MM.1S (cell line): ENCODE measurements around the gene NAT9.

ENCODE experiments used
- DNase-seq: peaks from one replicate; pipeline ENCODE4 v3.0.0-alpha.2; 2015
- H2AFZ ChIP-seq: fragments of 300-600 bp; sonication (generic); 2 replicates; pipeline ENCODE4 v1.6.0; 2016; ENCODE audit warnings: antibody characterized with exemption, low read length
- H3F3A ChIP-seq: fragments of 300-600 bp; sonication (generic); 2 replicates; pipeline ENCODE4 v1.6.1; 2016; ENCODE audit warnings: mild to moderate bottlenecking, antibody characterized with exemption, low read length, moderate library complexity, mixed read lengths; ENCODE audit not compliant: insufficient read depth
- H3K27ac ChIP-seq: fragments of 300-600 bp; sonication (generic); 2 replicates; pipeline ENCODE4 v1.5.1; 2016; ENCODE audit warnings: mild to moderate bottlenecking, low read length
- H3K27me3 ChIP-seq: fragments of 300-600 bp; sonication (generic); replicated peaks from 2 replicates; pipeline ENCODE4 v1.6.0; 2016; ENCODE audit warnings: low read length; ENCODE audit not compliant: insufficient read depth
- H3K36me3 ChIP-seq: fragments of 300-600 bp; sonication (generic); replicated peaks from 2 replicates; pipeline ENCODE4 v1.6.1; 2016; ENCODE audit warnings: mild to moderate bottlenecking, low read length, mixed read lengths; ENCODE audit not compliant: insufficient read depth
- H3K4me1 ChIP-seq: fragments of 300-600 bp; sonication (generic); 2 replicates; pipeline ENCODE4 v1.6.1; 2016; ENCODE audit warnings: low read length, mixed read lengths
- H3K4me2 ChIP-seq: fragments of 300-600 bp; sonication (generic); 2 replicates; pipeline ENCODE4 v1.6.0; 2016; ENCODE audit warnings: low read depth, low read length
- H3K4me3 ChIP-seq: fragments of 300-600 bp; sonication (generic); 2 replicates; pipeline ENCODE4 v1.5.1; 2016; ENCODE audit warnings: low read length, mixed read lengths
- H3K79me2 ChIP-seq: fragments of 300-600 bp; sonication (generic); 2 replicates; pipeline ENCODE4 v1.6.1; 2016; ENCODE audit warnings: mixed run types, low read length, mixed read lengths
- H3K9ac ChIP-seq: fragments of 300-600 bp; sonication (generic); 2 replicates; pipeline ENCODE4 v1.6.1; 2016; ENCODE audit warnings: low read length, mixed read lengths
- H3K9me2 ChIP-seq: fragments of 300-600 bp; sonication (generic); replicated peaks from 2 replicates; pipeline ENCODE4 v1.6.1; 2016; ENCODE audit warnings: mild to moderate bottlenecking, low read length, mixed read lengths; ENCODE audit not compliant: insufficient read depth
- H3K9me3 ChIP-seq: fragments of 300-600 bp; sonication (generic); replicated peaks from 2 replicates; pipeline ENCODE4 v1.6.1; 2016; ENCODE audit warnings: mild to moderate bottlenecking, low read length, mixed read lengths; ENCODE audit not compliant: insufficient read depth
- H4K20me1 ChIP-seq: fragments of 300-600 bp; sonication (generic); 2 replicates; pipeline ENCODE4 v1.6.1; 2016; ENCODE audit warnings: mild to moderate bottlenecking, low read length, moderate library complexity, mixed read lengths; ENCODE audit not compliant: insufficient read depth
- EZH2 ChIP-seq: fragments of 300-600 bp; sonication (generic); optimal IDR thresholded peaks from 2 replicates; pipeline ENCODE3; 2017; ENCODE audit warnings: low read depth, mild to moderate bottlenecking, antibody characterized with exemption, low read length, mixed read lengths
- EZH2phosphoT487 ChIP-seq: fragments of 300-600 bp; sonication (generic); IDR thresholded peaks from 2 replicates; pipeline ENCODE4 v1.6.1; 2018; ENCODE audit warnings: antibody characterized with exemption, low read length
- TF ChIP-seq, protein P1 (sequence below): fragments of 300-600 bp; sonication (generic); IDR thresholded peaks from 2 replicates; pipeline ENCODE4 v1.5.1; 2016; ENCODE audit warnings: antibody characterized with exemption, low read length, mixed read lengths

Gene NAT9

DNA sequence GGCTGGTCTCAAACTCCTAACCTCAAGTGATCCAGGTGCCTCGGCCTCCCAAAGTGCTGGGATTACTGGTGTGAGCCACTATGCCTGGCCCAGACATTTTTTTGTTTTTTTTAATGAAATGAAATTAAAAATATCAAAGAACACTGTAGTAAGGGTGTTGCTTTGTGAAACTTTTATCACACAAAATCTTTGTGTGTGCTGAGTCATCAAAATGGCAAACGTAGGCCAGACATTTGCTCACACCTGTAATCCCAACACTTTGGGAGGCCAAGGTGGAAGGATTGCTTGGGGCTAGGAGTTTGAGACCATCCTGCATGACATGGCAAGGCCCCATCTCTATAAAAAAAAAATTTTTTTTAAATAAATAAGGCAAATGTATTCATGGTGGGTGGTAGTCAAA, 9.7 kb downstream of the NAT9 start:
- no peaks in the 10 kb centered on the region for H3K9me3 ChIP-seq
- H3K9me2 ChIP-seq: no peaks in the 10 kb centered on the region
- H2AFZ ChIP-seq: no peak overlapping the region
- no peaks in the 10 kb centered on the region for H3K4me1 ChIP-seq
- H3K79me2 ChIP-seq: peaks cover 100% of the 10 kb centered on the region
- DNase-seq: no peak
- no peaks in the 10 kb centered on the region for H3K27me3 ChIP-seq
- TF ChIP-seq, protein P1, sequence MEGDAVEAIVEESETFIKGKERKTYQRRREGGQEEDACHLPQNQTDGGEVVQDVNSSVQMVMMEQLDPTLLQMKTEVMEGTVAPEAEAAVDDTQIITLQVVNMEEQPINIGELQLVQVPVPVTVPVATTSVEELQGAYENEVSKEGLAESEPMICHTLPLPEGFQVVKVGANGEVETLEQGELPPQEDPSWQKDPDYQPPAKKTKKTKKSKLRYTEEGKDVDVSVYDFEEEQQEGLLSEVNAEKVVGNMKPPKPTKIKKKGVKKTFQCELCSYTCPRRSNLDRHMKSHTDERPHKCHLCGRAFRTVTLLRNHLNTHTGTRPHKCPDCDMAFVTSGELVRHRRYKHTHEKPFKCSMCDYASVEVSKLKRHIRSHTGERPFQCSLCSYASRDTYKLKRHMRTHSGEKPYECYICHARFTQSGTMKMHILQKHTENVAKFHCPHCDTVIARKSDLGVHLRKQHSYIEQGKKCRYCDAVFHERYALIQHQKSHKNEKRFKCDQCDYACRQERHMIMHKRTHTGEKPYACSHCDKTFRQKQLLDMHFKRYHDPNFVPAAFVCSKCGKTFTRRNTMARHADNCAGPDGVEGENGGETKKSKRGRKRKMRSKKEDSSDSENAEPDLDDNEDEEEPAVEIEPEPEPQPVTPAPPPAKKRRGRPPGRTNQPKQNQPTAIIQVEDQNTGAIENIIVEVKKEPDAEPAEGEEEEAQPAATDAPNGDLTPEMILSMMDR: no peak
- TF ChIP-seq EZH2phosphoT487 (no peak), EZH2 (no peak)
- H3K9ac ChIP-seq: no peak overlapping the region
- H3K4me2 ChIP-seq: no peak overlapping the region
- H3K27ac ChIP-seq: no peak overlapping the region
- H3F3A ChIP-seq: peaks cover 44% of the 10 kb centered on the region
- H3K4me3 ChIP-seq: no peak overlapping the region
- 0 out of 2 replicates have a peak, but pooled peaks cover 7% of the 10 kb centered on the region for H3K36me3 ChIP-seq
- peaks cover 27% of the 10 kb centered on the region for H4K20me1 ChIP-seq

DNA sequence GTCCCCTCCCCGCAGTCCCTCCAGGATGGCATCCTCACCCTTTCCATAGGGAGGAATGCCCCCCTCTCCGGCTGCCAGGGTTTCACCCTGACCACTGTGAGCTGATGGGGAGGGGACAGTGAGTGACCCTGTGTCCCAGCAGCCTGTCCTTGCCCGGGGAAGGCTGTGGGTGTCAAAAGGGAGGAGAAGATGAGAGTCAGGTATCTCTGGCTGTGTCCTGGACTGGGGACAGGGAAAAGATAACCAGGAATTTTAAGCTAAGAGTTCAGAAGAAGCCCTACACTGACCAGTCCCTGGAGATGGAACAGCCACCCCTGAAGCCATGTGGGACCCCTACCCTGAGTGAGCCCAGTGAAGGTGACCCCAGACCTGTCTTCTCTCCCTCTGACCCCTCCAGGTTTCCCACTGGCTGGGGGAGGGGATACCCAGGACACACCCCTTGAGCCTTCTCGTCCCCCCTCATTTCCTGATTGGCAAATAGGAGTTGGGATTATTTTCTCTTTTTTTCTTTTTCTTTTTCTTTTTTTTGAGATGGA, 11.3 kb downstream of the NAT9 start:
- no peak for DNase-seq
- no peak overlapping the region for H3K4me2 ChIP-seq
- H3K9me2 ChIP-seq: no peaks in the 10 kb centered on the region
- TF ChIP-seq EZH2: no peak
- TF ChIP-seq EZH2phosphoT487: no peak
- TF ChIP-seq, protein P1: no peak
- peaks cover 100% of the 10 kb centered on the region for H3K79me2 ChIP-seq
- no peak overlapping the region for H3K9ac ChIP-seq
- no peaks in the 10 kb centered on the region for H3K9me3 ChIP-seq
- no peak overlapping the region for H2AFZ ChIP-seq
- no peak overlapping the region for H3K4me3 ChIP-seq
- H3K27ac ChIP-seq: no peak overlapping the region
- 0 out of 2 replicates have a peak, but pooled peaks cover 7% of the 10 kb centered on the region for H3K36me3 ChIP-seq
- peaks cover 32% of the 10 kb centered on the region for H3F3A ChIP-seq
- peaks cover 14% of the 10 kb centered on the region for H3K4me1 ChIP-seq
- H4K20me1 ChIP-seq: peaks cover 40% of the 10 kb centered on the region
- H3K27me3 ChIP-seq: no peaks in the 10 kb centered on the region

DNA sequence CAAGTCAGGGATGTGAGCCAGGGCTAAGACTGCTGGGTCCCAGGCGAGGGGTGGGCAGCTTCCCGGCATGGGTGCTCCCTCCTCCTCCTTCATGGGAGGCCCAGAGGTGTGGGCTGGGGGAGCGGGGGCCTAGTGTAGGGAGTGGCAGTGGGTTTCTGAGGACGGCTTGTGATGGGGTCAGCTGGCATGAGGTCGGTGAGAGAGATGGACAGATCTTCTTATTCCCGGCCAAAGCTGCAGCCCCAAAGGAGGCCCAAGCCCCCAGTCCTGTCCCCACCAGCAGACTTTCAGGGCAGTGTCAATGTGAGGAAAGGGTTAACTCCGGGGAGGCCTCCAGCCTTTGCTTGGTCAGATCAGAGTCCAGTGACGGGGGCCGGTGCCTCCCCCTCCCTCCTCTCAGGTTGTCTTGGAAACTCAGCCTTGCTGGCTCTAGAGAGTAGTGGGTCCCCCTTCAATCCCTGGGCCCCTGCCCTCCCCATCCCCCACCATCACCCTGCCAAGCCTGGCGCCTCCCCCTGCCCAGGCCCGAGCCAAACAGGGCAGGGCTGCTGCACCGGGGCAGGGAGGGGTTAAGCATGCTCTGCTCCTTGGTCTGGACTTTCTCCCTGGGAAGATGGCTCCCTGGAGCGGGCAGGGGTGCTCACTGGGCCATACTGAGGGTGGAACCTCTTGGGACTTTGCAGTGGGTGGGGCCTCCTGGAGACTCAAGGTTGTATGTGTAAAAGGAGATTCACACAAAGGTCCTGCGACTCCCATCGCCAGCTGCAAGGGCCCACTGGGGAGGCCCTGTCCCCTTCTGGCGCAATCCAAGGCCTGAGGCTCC, 12.4 kb downstream of the NAT9 start:
- no peaks in the 10 kb centered on the region for H3K9me3 ChIP-seq
- peaks cover 100% of the 10 kb centered on the region for H3K79me2 ChIP-seq
- H2AFZ ChIP-seq: no peak overlapping the region
- H4K20me1 ChIP-seq: peaks cover 41% of the 10 kb centered on the region
- H3K36me3 ChIP-seq: no peaks in the 10 kb centered on the region
- no peaks in the 10 kb centered on the region for H3K27me3 ChIP-seq
- DNase-seq: no peak
- H3K4me2 ChIP-seq: no peak overlapping the region
- TF ChIP-seq EZH2phosphoT487 (no peak), EZH2 (no peak)
- TF ChIP-seq, protein P1: no peak
- no peak overlapping the region for H3K9ac ChIP-seq
- no peak overlapping the region for H3K4me3 ChIP-seq
- no peaks in the 10 kb centered on the region for H3K9me2 ChIP-seq
- peaks cover 23% of the 10 kb centered on the region for H3K4me1 ChIP-seq
- no peak overlapping the region for H3K27ac ChIP-seq
- peaks cover 31% of the 10 kb centered on the region for H3F3A ChIP-seq
